Fibroblast of skin of scalp (primary cell): ENCODE results near the gene TMEM240.
"Not testable (repeated sequence)": the region's sequence is repeated elsewhere in the genome, so short reads cannot be mapped to it uniquely, and the experiment has no call there.

ENCODE experiments used
- DNase-seq: peaks from one replicate; pipeline ENCODE4 v3.0.0-alpha.2; 2013

The TMEM240 gene

DNA sequence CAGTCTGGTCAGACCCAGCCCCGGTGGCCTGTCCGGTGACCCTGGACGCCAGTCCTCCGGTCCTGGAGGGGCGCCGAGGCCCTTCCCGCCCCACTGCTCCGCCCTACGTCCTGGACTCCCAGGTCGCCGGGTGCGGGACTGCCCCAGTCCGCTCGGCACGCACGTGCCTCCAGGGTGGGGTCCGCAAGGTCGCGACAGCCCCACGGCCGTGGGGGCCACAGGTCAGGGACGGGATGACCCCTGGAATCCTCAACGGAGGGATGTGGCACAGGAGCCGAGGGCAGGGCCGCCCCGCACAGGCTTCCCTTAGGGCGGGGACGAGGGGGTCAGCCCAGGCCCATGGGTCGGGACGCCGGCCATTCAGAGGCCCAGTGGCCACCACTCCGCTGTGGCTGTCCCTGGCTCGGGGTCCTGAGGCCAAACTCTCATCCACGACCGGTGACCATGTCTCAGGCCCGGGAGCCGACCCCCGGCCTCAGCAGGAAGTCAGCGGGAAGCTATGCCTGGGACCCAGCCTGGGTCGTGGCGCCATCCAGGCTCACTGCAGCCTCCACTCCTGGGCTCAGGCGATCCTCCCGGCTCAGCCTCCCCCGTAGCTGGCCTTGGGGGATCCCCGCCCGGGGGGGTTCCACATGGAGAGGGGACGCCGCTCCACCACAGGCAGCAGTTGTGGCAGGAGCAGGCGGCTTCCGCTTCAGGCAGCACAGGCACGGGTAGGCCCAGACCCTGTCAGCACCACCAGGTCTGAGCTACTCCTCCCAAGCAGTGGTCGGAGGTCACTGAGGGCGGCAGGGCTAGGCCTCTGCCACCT is 599 bp upstream of the TMEM240 start:
- no peak for DNase-seq

- peak; percentile 28 for DNase-seq
Measured at GRCh38 chr1:1539310-1540089, 924 bp downstream of the TMEM240 start.

DNA sequence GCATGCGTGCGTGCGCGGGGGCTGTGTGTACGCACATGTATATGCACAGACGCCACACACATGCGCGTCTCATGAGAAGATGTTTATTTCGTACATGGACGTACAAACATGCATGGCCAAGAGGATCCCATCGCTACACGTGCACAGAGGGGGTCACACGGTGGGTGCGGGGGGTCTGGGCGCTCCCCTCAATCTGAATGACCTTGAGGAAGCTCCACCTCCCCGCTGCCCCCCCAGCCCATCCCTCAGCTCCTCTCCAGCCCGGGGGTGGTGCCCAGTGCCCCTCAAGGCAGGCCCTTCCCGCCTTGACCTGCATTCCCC is 1.5 kb downstream of the TMEM240 start:
- no peak for DNase-seq

- no peak for DNase-seq
Measured at GRCh38 chr1:1538334-1538733, 2.1 kb downstream of the TMEM240 start.

GRCh38 chr1:1537626-1538250 is 2.7 kb downstream of the TMEM240 start:
- no peak for DNase-seq

GRCh38 chr1:1536938-1537546 is 3.4 kb downstream of the TMEM240 start:
- no peak for DNase-seq

- no peak for DNase-seq
Measured at GRCh38 chr1:1536019-1536937, 4.1 kb downstream of the TMEM240 start.

- DNase-seq, result no peak
Measured at GRCh38 chr1:1535201-1536018, 5.0 kb downstream of the TMEM240 start.

- DNase-seq, result no peak
Measured at GRCh38 chr1:1534401-1535154, 5.8 kb downstream of the TMEM240 start.

GRCh38 chr1:1533894-1534291 is 6.5 kb downstream of the TMEM240 start:
- not testable (repeated sequence) for DNase-seq

DNA sequence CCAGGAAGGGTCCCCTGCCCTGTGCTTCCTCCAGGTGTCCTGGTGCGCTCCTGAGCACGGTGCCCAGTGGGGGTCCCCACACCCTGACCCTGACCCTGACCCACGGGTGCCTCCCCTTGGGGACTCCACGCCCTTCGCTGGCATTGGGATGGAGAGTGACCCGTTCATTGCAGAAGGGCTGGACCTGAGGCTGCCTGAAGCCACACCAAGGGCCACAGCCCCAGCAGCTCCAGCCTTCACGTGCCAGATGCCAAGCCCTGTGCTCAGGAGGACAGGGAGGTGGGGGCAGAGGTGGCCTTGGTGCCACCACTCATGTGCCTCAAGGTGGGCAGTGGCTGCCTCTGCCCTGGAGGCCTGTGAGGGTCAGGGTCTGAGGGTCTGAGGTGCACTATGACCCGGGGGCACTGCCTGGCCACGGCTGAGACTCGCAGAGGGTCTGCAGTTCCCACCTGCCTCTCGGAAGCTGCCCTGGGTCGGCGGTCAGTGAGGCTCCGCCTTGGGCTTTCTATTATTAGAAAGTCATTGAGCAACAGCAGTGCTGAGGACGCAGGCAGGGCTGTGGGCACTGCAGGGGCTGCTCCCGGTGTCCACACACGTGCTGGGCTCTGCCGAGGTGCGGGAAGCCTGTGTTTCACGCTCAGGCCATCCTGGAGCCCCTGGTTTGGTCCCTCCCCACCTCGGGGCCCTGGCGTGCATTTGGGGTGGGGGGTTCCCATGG is 7.1 kb downstream of the TMEM240 start:
- DNase-seq, result not testable (repeated sequence)

- no peak for DNase-seq
Measured at GRCh38 chr1:1531947-1532346, 8.5 kb downstream of the TMEM240 start.

GRCh38 chr1:1529936-1530335 is 10.5 kb downstream of the TMEM240 start:
- no peak for DNase-seq

DNA sequence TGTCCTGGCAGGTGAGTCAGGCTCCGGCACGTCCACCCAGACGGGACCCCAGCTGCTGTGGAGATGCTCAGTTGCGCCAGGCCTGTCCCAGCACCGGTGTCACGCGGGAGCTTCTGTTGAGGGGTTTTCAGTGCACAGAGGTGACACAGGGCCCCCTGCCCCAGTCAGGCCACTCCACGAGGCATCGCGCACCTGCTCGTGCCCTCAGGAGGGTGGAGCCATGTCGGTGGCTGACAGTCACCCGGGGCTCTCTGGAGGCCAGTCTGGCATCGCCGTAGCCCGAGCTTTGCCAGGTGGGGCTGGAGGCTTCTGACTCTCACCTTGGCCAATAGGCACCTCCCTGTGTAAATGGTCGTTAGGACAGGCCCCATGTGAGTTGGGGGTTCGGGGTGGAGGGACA is 11.1 kb downstream of the TMEM240 start:
- no peak for DNase-seq

GRCh38 chr1:1528301-1529267 is 11.8 kb downstream of the TMEM240 start:
- no peak for DNase-seq

GRCh38 chr1:1527092-1527816 is 13.2 kb downstream of the TMEM240 start:
- DNase-seq, result no peak

GRCh38 chr1:1526476-1526875 is 13.9 kb downstream of the TMEM240 start:
- DNase-seq, result not testable (repeated sequence)
